ENCODE measurements around the gene PLCL2. TPM values are rescaled to one million over a fixed set of nuclear protein-coding genes. Genes with fewer than 3 reads are reported as not detected.

PLCL2 gene
- total and polyA plus RNA-seq, 2 donors (not counting 3 experiments of a cell fraction or from before 2014, with no cell fraction given), result 2.3 to 10.7 TPM

DNA sequence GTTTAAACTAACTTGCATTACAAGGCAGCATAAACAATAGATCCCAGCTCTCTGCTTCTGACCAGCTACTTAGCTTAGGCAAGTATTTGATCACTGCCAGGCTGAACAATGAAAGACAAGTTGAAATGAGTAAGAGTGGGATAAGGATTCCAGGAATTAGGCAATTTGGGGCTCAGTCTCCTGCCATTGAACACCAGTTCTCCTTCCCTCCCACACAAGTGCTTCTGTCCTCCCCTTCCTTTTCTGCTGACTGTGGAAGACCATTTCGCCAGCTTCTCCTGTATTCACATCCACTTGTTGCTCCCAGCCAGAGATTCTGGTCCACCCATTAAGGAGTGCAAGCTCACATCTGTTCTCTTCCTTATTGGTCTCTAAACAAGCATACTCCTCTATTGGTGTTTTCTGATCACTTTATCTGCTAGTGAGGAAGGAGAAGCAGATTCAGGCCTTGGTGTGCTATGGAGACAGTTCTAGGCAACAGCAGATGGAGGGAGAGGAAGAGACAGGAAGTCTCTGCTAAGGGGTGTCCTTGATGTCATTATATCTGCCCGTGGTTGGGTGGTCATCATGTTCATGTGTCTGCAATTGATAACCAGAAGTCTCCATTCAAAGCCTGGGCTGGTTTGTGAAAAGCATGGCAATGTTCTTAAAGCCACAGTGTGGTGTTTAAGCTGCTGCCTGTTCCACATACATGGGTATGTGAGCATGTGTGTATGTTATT is 121.5 kb downstream of the PLCL2 start:
- ChIA-PET CTCF (no interaction called here), POLR2A (no interaction called here)
- Histone ChIP-seq H2AFZ (ENCODE audit: low read depth, low read length) (no peak overlapping the region), H3K27ac (ENCODE audit: insufficient read depth, low read depth, low read length) (no peak overlapping the region), H3K4me2 (ENCODE audit: insufficient read depth, low read length) (no peak overlapping the region), H3K4me3 (replicated peaks in 1 of 3; ENCODE audit: insufficient read depth in 1 of 3, low read depth in 1 of 3, low read length in 3 of 3) (no peak overlapping the region), H3K9ac (replicated peaks; ENCODE audit: extremely low read depth, insufficient read depth, low read length) (no peak overlapping the region), H3K36me3 (ENCODE audit: control insufficient read depth in 2 of 2, extremely low read depth in 1 of 2, insufficient read depth in 2 of 2, low read length in 2 of 2) (no peaks in the 10 kb centered on the region), H3K27me3 (ENCODE audit: control insufficient read depth in 2 of 2, insufficient read depth in 2 of 2, low read length in 2 of 2) (no peaks in the 10 kb centered on the region), H3K9me3 (replicated peaks; ENCODE audit: control insufficient read depth, insufficient read depth, low read length) (no peaks in the 10 kb centered on the region), H3K79me2 (ENCODE audit: control insufficient read depth, insufficient read depth, low read length) (peaks cover 3% of the 10 kb centered on the region), H3K9me1 (replicated peaks; ENCODE audit: control insufficient read depth, extremely low read depth, insufficient read depth, low read length) (no peaks in the 10 kb centered on the region), H3K4me1 (ENCODE audit: control insufficient read depth, extremely low read depth, insufficient read depth, low read length) (no peaks in the 10 kb centered on the region), H4K20me1 (replicated peaks; ENCODE audit: control insufficient read depth, extremely low read depth, insufficient read depth, low read length) (no peaks in the 10 kb centered on the region)
- BruUV-seq (replicated peaks), result no TSS peak
- intact Hi-C loops (cut with micrococcal nuclease), result no loop called here
- TF ChIP-seq GATA2 (IDR thresholded peaks at IDR 0.05; ENCODE audit: insufficient read depth, insufficient read length, low read depth, low read length) (no peak), POLR2A (IDR thresholded peaks at IDR 0.05; ENCODE audit: low read depth, low read length) (no peak), MYC (IDR thresholded peaks at IDR 0.05; ENCODE audit: low read depth, low read length) (no peak), POLR2AphosphoS5 (IDR thresholded peaks at IDR 0.05; ENCODE audit: insufficient read depth, low read depth, low read length) (no peak), EZH2 (IDR thresholded peaks at IDR 0.05; ENCODE audit: borderline replicate concordance, low read depth, low read length, severe bottlenecking) (no peak), JUN (IDR thresholded peaks at IDR 0.05; ENCODE audit: borderline replicate concordance, insufficient read depth, insufficient read length, low read depth) (no peak), FOS (IDR thresholded peaks at IDR 0.05; ENCODE audit: borderline replicate concordance, insufficient read depth, low read length) (no peak)
- TF ChIP-seq, protein P1, sequence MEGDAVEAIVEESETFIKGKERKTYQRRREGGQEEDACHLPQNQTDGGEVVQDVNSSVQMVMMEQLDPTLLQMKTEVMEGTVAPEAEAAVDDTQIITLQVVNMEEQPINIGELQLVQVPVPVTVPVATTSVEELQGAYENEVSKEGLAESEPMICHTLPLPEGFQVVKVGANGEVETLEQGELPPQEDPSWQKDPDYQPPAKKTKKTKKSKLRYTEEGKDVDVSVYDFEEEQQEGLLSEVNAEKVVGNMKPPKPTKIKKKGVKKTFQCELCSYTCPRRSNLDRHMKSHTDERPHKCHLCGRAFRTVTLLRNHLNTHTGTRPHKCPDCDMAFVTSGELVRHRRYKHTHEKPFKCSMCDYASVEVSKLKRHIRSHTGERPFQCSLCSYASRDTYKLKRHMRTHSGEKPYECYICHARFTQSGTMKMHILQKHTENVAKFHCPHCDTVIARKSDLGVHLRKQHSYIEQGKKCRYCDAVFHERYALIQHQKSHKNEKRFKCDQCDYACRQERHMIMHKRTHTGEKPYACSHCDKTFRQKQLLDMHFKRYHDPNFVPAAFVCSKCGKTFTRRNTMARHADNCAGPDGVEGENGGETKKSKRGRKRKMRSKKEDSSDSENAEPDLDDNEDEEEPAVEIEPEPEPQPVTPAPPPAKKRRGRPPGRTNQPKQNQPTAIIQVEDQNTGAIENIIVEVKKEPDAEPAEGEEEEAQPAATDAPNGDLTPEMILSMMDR (IDR thresholded peaks at IDR 0.05; ENCODE audit: extremely low read depth in 1 of 2, insufficient read depth in 1 of 2, low read depth in 1 of 2, low read length in 2 of 2), result no peak
- TF ChIP-seq, protein P2, sequence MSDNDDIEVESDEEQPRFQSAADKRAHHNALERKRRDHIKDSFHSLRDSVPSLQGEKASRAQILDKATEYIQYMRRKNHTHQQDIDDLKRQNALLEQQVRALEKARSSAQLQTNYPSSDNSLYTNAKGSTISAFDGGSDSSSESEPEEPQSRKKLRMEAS (IDR thresholded peaks at IDR 0.05; ENCODE audit: insufficient read depth, insufficient read length), result no peak
- FAIRE-seq (no peak), DNase-seq (ENCODE audit: low read depth, low spot score) (no peak)
- dilution Hi-C loops (cut with MboI; ENCODE audit: extremely low pct_ligation_motif_present, low sequenced_read_pairs), result no loop called here
